ENCODE measurements around the gene TEX261.

The TEX261 gene

GRCh38 chr2:70981421-70981820 is 13.3 kb downstream of the TEX261 start:
- DNase-seq, result peak in 1 of 2 experiments; percentile 9

GRCh38 chr2:70979626-70980025 is 15.0 kb downstream of the TEX261 start:
- DNase-seq, result peak in 1 of 2 experiments; percentile 13

GRCh38 chr2:70979180-70979488 is 15.5 kb downstream of the TEX261 start:
- DNase-seq, result no peak

- DNase-seq, result peak in 1 of 2 experiments; percentile 53
These were observed 16.1 kb downstream of the TEX261 start, which contains the start of gene ANKRD53 for GRCh38 chr2:70978341-70979179. ANKRD53 (plus strand) TSS chr2:70978630; CDS start chr2:70978646, 16 bp downstream.

- DNase-seq, result peak in 1 of 2 experiments; percentile 54
These were observed 17.0 kb downstream of the TEX261 start for GRCh38 chr2:70977605-70978205.

GRCh38 chr2:70975237-70975636 is 19.4 kb downstream of the TEX261 start:
- no peak for DNase-seq

- no peak for DNase-seq
These were observed 20.1 kb downstream of the TEX261 start for GRCh38 chr2:70974592-70974991.

GRCh38 chr2:70967189-70967588 is 27.5 kb downstream of the TEX261 start:
- no peak for DNase-seq

GRCh38 chr2:70966681-70967080 is 28.0 kb downstream of the TEX261 start:
- DNase-seq, result peak in 1 of 2 experiments; percentile 11

GRCh38 chr2:70965506-70965905 is 29.2 kb downstream of the TEX261 start:
- peak in 1 of 2 experiments; percentile 15 for DNase-seq

- peak; percentile 87 to 90 for DNase-seq
These were observed 29.9 kb downstream of the TEX261 start for GRCh38 chr2:70964596-70965386.

GRCh38 chr2:70964133-70964532 is 30.5 kb downstream of the TEX261 start:
- DNase-seq, result no peak

- DNase-seq, result peak; percentile 12 to 13
These were observed 31.5 kb downstream of the TEX261 start for GRCh38 chr2:70962885-70963878.

- DNase-seq, result peak in 1 of 2 experiments; percentile 14
These were observed 32.3 kb downstream of the TEX261 start for GRCh38 chr2:70962211-70962884.

GRCh38 chr2:70961648-70961994 is 33.1 kb downstream of the TEX261 start:
- DNase-seq, result no peak

- DNase-seq, result peak; percentile 13 to 16
These were observed 33.6 kb downstream of the TEX261 start for GRCh38 chr2:70960833-70961647.

GRCh38 chr2:70959851-70960832 is 34.5 kb downstream of the TEX261 start:
- peak; percentile 10 to 33 for DNase-seq

GRCh38 chr2:70959271-70959761 is 35.4 kb downstream of the TEX261 start:
- DNase-seq, result peak; percentile 15 to 19

GRCh38 chr2:70958759-70959158 is 35.9 kb downstream of the TEX261 start:
- peak in 1 of 2 experiments; percentile 11 for DNase-seq

Measured in activated T-cell treated with anti-CD3 and anti-CD28 coated beads, Interleukin-2, amount 50 U/mL, for 48 hours (primary cell).